IPS DF 6.9 (cell line): ENCODE data around the gene NLRC5.
"Not testable (repeated sequence)": the region's sequence is repeated elsewhere in the genome, so short reads cannot be mapped to it uniquely, and the experiment has no call there.

ENCODE experiments used
- DNase-seq: peaks from one replicate; pipeline ENCODE4 v3.0.0-alpha.2; 2013; ENCODE audit warnings: low read depth, low spot score
- H3K27ac ChIP-seq: one replicate; pipeline ENCODE4 v1.5.1; 2013; ENCODE audit warnings: low read length, control low read depth
- H3K27me3 ChIP-seq: 2 replicates; pipeline ENCODE4 v1.6.1; 2013; ENCODE audit warnings: mild to moderate bottlenecking, low read length; ENCODE audit not compliant: control insufficient read depth, insufficient read depth
- H3K36me3 ChIP-seq: 2 replicates; pipeline ENCODE4 v1.6.1; 2013; ENCODE audit warnings: low read length; ENCODE audit not compliant: control insufficient read depth, insufficient read depth
- H3K4me1 ChIP-seq: 2 replicates; pipeline ENCODE4 v1.6.1; 2013; ENCODE audit warnings: low read length; ENCODE audit not compliant: control insufficient read depth, insufficient read depth
- H3K4me3 ChIP-seq: 2 replicates; pipeline ENCODE4 v1.5.1; 2013; ENCODE audit warnings: mild to moderate bottlenecking, low read length
- H3K9me3 ChIP-seq: 2 replicates; pipeline ENCODE4 v1.6.1; 2013; ENCODE audit warnings: low read length, inconsistent platforms; ENCODE audit not compliant: control insufficient read depth, insufficient read depth
- WGBS: extraction: QIAGEN DNeasy Blood & Tissue Kit; methylation state at CpG from one replicate; pipeline ENCODE4 v1.1.7; 2013; ENCODE audit warnings: mixed read lengths, missing lambda C conversion rate; ENCODE audit not compliant: insufficient read length, insufficient coverage; 5-methylcytosine and 5-hydroxymethylcytosine counted together

Gene NLRC5

DNA sequence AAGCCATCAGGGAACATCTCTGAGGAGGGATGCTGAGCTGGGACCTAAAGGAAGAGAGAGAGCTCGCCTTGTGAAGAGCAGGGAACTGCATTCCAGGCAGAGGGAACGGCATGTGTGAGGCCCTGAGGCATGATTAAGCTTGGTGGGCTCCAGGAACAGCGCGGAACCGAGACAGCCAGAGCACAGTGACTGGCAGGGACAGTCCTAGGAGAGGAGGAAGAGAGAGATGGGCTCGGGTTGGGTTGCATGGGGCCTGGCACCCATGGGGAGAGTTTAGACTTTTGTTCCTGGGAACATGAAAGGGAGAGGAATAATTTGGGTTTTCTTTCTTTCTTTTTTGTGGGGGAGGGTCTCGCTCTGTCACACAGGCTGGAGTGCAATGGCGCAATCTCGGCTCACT is 63.8 kb downstream of the NLRC5 start:
- no peak for DNase-seq
- no peak overlapping the region for H3K4me3 ChIP-seq
- H3K27me3 ChIP-seq = no peaks in the 10 kb centered on the region
- peaks cover 2% of the 10 kb centered on the region; the same call in 1 of the 2 replicates for H3K4me1 ChIP-seq
- no peaks in the 10 kb centered on the region for H3K9me3 ChIP-seq
- WGBS = no CpG with 5 or more reads among the region's 9 CpGs
- no peaks in the 10 kb centered on the region for H3K36me3 ChIP-seq
- no peak overlapping the region for H3K27ac ChIP-seq

DNA sequence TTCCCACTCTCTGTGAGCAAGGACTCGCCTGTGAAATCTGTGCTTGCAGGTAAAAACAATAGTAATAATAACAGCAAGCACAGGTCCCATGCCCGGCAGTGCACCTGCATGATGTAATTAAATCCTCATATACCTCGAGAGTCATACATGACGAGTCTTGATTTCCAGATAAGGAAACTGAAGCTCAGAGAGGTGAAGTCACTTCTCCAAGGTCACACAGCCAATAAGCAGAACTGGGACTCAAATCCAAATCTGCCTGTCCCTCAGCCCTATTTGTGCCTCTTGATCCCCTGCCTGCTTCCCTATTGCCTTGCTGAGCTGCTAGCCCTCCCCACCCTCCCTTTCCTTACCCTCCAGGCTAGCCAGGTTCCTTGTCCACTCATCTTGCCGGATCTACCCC is 65.0 kb downstream of the NLRC5 start:
- WGBS = no CpG with 5 or more reads among the region's 5 CpGs
- peaks cover 2% of the 10 kb centered on the region; the same call in 1 of the 2 replicates for H3K4me1 ChIP-seq
- no peak overlapping the region for H3K4me3 ChIP-seq
- H3K9me3 ChIP-seq = no peaks in the 10 kb centered on the region
- H3K27ac ChIP-seq = no peak overlapping the region
- H3K36me3 ChIP-seq = no peaks in the 10 kb centered on the region
- DNase-seq = no peak
- no peaks in the 10 kb centered on the region for H3K27me3 ChIP-seq

DNA sequence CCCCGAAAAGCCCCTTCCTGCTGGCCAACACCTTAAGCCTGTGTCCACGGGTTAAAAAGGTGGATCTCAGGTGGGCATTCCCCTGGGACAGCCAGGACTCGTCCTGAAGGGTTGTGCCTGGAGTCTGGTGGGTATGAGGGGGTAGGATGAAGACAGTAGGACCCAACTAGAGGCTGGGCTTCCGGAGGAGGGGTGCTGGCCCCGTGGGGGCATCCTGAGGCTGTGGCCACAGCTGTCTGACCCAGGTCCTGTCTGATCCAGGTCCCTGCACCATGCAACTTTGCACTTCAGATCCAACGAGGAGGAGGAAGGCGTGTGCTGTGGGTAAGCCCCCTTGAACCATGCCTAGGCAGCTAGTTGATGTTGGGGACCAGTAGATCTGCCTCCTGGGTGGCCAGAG is 65.4 kb downstream of the NLRC5 start:
- H3K27ac ChIP-seq = no peak overlapping the region
- no peaks in the 10 kb centered on the region for H3K36me3 ChIP-seq
- DNase-seq = no peak
- no peak overlapping the region; the same call in 1 of the 2 replicates for H3K4me3 ChIP-seq
- H3K4me1 ChIP-seq = peaks cover 2% of the 10 kb centered on the region; the same call in 1 of the 2 replicates
- no CpG with 5 or more reads among the region's 7 CpGs for WGBS
- no peaks in the 10 kb centered on the region for H3K9me3 ChIP-seq
- no peaks in the 10 kb centered on the region for H3K27me3 ChIP-seq

DNA sequence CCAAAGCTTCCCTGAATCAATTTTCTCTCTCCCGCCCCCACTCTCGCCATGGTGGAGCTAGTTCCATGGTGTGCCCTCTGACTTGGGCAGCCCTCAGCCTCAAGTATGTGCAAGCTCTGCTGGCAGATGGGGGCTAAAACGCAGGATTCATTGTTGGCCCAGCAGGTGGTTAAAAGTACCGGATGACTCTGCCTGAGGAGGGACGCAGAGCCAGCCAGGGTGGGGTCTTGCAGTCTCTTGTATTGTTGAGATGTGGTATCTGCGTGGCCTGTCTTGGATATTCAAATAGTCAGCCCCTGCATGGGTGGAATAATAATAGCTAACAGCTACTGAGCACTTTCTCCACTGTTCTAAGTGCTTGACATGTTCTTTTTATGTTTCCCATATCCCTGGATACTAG is 66.3 kb downstream of the NLRC5 start:
- Histone ChIP-seq H3K9me3 (no peaks in the 10 kb centered on the region), H3K36me3 (no peaks in the 10 kb centered on the region)
- WGBS = no CpG with 5 or more reads among the region's 6 CpGs

DNA sequence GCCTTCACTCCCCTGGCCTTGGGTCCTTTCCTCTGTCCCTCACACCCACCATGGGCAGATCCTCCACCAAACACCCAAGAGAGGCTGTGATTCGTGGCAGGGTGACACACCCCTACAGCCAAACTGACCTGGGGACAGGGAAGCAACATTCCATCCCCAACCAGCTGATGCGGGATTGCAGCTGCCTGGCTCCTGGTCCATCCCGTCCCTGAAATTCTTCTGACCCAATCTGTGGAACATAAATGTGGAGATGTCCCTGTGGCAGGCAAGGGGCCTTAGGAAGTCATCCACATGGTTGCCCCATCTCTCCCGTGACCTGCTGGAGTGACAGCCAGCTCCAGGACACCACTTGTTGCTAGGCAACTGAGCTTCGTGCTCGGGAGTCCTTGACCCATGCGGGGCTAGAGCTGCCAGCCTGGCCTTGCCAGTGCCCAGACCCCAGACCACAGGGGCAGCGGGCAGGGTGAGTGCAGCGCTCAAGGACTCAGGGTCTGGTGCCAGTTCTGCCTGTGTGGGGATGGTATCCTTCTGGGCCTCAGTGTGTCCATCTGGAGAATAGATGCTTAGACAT is 69.0 kb downstream of the NLRC5 start:
- Histone ChIP-seq H3K27me3 (no peaks in the 10 kb centered on the region), H3K4me1 (no peaks in the 10 kb centered on the region), H3K4me3 (no peak overlapping the region), H3K27ac (no peak overlapping the region), H3K9me3 (no peaks in the 10 kb centered on the region), H3K36me3 (no peaks in the 10 kb centered on the region)
- DNase-seq = no peak
- WGBS = no CpG with 5 or more reads among the region's 9 CpGs

More for the DNA sequence above, 66.3 kb downstream of the NLRC5 start:
- DNase-seq = no peak
- Histone ChIP-seq H3K4me1 (no peaks in the 10 kb centered on the region), H3K27me3 (no peaks in the 10 kb centered on the region), H3K4me3 (no peak overlapping the region), H3K27ac (no peak overlapping the region)

DNA sequence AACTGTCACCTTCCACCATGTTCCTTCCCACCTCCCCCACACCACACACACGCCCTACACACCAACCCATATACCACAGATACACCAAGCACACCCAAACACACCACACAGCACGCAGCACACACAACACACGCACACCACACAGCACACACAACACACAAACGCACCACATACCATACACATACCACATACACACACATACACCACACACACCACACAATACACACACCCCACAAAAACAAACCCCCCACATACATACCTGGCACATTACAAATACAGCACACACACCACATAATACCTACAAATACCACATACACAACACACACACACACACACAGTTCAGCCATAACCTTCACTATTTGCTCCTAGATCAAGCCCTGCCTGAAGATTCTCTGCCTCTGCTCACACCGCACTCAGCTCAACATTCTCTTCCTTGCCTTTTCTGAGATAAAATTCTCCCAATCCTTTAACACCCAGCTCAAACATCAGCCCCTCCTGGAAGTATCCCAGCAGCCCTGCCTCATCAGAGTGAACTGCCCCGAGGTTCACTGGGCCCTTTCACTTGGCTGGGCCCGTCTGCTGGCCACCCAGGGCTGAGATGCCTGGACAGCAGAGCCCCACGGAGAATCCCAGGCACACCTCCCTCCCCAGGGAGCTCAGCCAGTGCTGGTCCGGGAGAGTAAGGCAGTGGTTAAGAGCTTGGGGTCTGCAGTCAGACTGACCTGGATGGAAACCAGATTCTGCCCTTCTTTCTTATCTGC is 71.1 kb downstream of the NLRC5 start:
- H3K27ac ChIP-seq = no peak overlapping the region
- H3K27me3 ChIP-seq = no peaks in the 10 kb centered on the region
- H3K9me3 ChIP-seq = no peaks in the 10 kb centered on the region
- DNase-seq = no peak
- 98% methylated on average over 4 of the region's 9 CpGs for WGBS
- H3K4me3 ChIP-seq = no peak overlapping the region
- H3K36me3 ChIP-seq = no peaks in the 10 kb centered on the region
- no peaks in the 10 kb centered on the region for H3K4me1 ChIP-seq

DNA sequence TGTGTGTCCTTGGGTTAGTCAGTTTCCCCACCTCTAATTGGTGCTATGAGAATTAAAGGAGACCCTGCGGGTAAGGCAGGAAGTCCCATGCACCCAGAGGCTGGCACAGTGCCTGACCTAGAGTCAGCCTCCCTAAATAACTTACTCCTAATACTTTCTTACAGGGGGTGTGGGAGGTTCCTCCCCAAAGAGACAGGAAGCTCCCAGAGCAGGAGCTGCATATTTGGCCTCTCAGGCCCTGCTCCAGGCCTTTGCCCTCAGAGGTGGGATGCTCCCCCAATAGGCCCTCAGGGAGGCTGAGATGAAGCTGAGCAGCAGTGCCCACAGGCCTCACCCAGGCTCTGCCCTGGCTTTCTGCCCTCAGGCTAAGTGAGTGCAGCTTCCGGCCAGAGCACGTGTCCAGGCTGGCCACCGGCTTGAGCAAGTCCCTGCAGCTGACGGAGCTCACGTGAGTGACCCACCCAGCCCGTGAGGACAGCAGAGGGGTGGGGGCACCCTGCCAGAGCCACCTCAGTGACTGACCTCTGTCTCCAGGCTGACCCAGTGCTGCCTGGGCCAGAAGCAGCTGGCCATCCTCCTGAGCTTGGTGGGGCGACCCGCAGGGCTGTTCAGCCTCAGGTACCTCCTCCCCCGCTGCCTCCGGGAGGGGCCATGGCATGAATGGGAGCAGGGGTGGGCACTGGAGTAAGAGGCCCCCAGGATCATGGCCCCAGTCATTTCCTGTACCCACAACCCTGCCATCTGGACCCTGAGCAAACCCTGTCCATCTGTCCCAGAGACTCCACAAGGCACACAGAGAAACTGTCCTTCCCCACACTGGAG is 71.9 kb downstream of the NLRC5 start:
- WGBS = no CpG with 5 or more reads among the region's 11 CpGs
- Histone ChIP-seq H3K36me3 (no peaks in the 10 kb centered on the region), H3K27ac (no peak overlapping the region), H3K27me3 (no peaks in the 10 kb centered on the region), H3K4me3 (no peak overlapping the region), H3K9me3 (no peaks in the 10 kb centered on the region), H3K4me1 (no peaks in the 10 kb centered on the region)
- no peak for DNase-seq

DNA sequence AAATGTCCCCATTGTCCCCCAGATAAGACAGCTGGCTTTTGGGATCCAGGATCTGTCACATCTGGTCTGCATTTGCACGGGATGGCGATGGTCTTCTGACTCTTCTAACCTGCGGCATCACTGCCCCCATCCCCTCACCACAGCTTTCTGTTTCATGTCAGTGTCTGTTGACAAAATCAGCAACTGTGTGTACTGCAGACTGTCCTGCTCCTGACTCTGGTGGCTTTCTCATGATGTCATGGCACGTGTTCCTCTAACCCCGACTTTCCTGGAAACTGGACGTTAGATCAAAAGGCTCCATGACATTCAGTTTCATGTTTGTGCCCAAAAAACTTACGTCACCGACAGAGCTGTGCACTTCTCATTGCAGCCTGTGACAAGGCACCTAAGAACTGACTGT is 73.0 kb downstream of the NLRC5 start:
- Histone ChIP-seq H3K27ac (no peak overlapping the region), H3K4me3 (no peak overlapping the region), H3K9me3 (no peaks in the 10 kb centered on the region), H3K27me3 (no peaks in the 10 kb centered on the region), H3K4me1 (no peaks in the 10 kb centered on the region), H3K36me3 (no peaks in the 10 kb centered on the region)
- no CpG with 5 or more reads among the region's 8 CpGs for WGBS
- no peak for DNase-seq

DNA sequence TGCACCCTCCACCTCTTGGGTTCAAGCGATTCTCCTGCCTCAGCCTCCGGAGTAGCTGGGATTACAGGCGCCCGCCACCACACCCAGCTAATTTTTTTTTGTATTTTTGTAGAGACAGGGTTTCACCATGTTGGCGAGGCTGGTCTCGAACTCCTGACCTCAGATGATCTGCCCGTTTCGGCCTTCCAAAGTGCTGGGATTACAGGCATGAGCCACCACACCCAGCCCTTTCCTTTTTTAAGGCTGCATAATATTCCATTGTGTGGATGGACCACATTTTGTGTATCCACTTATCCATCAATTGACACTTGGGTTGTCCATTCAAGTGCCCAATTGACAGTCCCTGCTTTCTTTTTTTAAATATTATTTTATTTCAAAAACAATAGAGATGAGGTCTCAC is 73.8 kb downstream of the NLRC5 start:
- H3K27me3 ChIP-seq, H3K4me1 ChIP-seq: not testable (repeated sequence)
- no CpG with 5 or more reads among the region's 8 CpGs for WGBS

DNA sequence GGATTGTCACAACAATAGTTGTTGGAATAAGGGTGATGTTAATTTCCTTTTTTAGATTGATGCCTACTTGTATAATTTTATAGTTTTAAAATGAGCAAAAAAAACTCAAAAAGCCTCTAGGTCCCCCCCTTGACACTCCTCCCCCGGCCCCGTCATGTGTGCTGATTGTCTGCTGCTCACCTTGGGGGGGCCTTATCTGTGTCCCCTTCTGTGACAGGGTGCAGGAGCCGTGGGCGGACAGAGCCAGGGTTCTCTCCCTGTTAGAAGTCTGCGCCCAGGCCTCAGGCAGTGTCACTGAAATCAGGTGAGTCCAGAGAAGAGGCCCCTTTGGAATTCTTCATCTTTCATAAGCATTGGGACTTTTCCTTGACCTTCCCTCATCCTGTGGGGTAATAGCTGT is 75.6 kb downstream of the NLRC5 start:
- H3K27ac ChIP-seq = no peak overlapping the region
- WGBS = no CpG with 5 or more reads among the region's 5 CpGs
- no peak for DNase-seq
- H3K36me3 ChIP-seq = no peaks in the 10 kb centered on the region
- no peaks in the 10 kb centered on the region for H3K4me1 ChIP-seq
- H3K9me3 ChIP-seq = no peaks in the 10 kb centered on the region
- H3K27me3 ChIP-seq = no peaks in the 10 kb centered on the region
- H3K4me3 ChIP-seq = no peak overlapping the region

More for the DNA sequence above, 73.8 kb downstream of the NLRC5 start:
- H3K4me3 ChIP-seq, DNase-seq, H3K36me3 ChIP-seq, H3K27ac ChIP-seq, H3K9me3 ChIP-seq: not testable (repeated sequence)
